K562 (cell line): ENCODE measurements around the gene UGT1A6. TPM values are rescaled to one million over a fixed set of nuclear protein-coding genes. Genes with fewer than 3 reads are reported as not detected.

Experiments used
- ATAC-seq: fragments of 200-7000 bp; cut with Tn5 transposase; 3 replicates; pipeline ENCODE4 v1.9.1; 2020; ENCODE audit warnings: moderate library complexity
- BruUV-seq: library from RNA; stranded (reverse); fragments of 400-500 nt; replicated peaks from 2 replicates; lab custom pipeline; 2021; lab: Mats Ljungman, UMichigan
- CTCF ChIA-PET: fragments of 300-600 bp; formaldehyde crosslinking; extraction: SDS; loops from one replicate; lab custom pipeline; 2021; ENCODE audit warnings: low intra/inter-chr PET ratio; lab: Yijun Ruan, JAX
- POLR2A ChIA-PET: fragments of 300-600, 350-650 bp; sonication (Branson Sonifier 250); formaldehyde crosslinking; extraction: SDS; loops from one replicate; lab custom pipeline; 2021; ENCODE audit warnings: antibody characterized with exemption, inconsistent platforms; lab: Yijun Ruan, JAX
- DNase-seq, 4 experiments: peaks; one replicate each; pipeline versions ENCODE4 v3.0.0 to v3.0.0-alpha.2; 2011 to 2018; ENCODE audit warnings: low spot score in 3 of 4, mixed read lengths in 3 of 4; ENCODE audit errors: extremely low read depth in 1 of 4
- FAIRE-seq: peaks from 2 replicates; lab custom pipeline; 2011; peaks lifted over from hg19 to GRCh38; lab: Jason Lieb, UNC
- H2AFZ ChIP-seq: 2 replicates; pipeline ENCODE4 v1.6.0; 2011; ENCODE audit warnings: low read depth, low read length, control low read depth, inconsistent platforms
- H3K27ac ChIP-seq: fragments of 200-600 bp; 3 replicates; pipeline ENCODE4 v1.8.0; 2011; ENCODE audit warnings: low read depth, mild to moderate bottlenecking, control low read depth, inconsistent platforms, low read length, moderate library complexity, mixed read lengths; ENCODE audit errors: extremely low read depth
- H3K27me3 ChIP-seq, 2 experiments: fragments of 300-600 bp in 1 of 2; 2 replicates in 1 of 2; 3 replicates in 1 of 2; pipeline versions ENCODE4 v1.6.0 to v1.8.0; 2011; ENCODE audit warnings: inconsistent platforms in 2 of 2, low read length in 2 of 2, mild to moderate bottlenecking in 1 of 2, mixed read lengths in 1 of 2, moderate library complexity in 1 of 2; ENCODE audit not compliant: control insufficient read depth in 2 of 2, insufficient read depth in 2 of 2
- H3K36me3 ChIP-seq: fragments of 300-600 bp; 3 replicates; pipeline ENCODE4 v1.8.0; 2011; ENCODE audit warnings: mild to moderate bottlenecking, low read length, inconsistent platforms; ENCODE audit not compliant: control insufficient read depth, insufficient read depth
- H3K4me1 ChIP-seq, 2 experiments: fragments of 200-600 bp in 1 of 2; replicated peaks in 1 of 2; 2 replicates in 1 of 2; 3 replicates in 1 of 2; pipeline versions ENCODE4 v1.5.1 to v1.8.0; 2011; ENCODE audit warnings: inconsistent platforms in 2 of 2, low read length in 2 of 2, mild to moderate bottlenecking in 1 of 2, mixed read lengths in 1 of 2, moderate library complexity in 1 of 2; ENCODE audit not compliant: control insufficient read depth in 2 of 2, insufficient read depth in 2 of 2
- H3K4me2 ChIP-seq: 2 replicates; pipeline ENCODE4 v1.6.1; 2011; ENCODE audit warnings: low read length, control low read depth, inconsistent platforms, mixed read lengths; ENCODE audit not compliant: insufficient read depth
- H3K4me3 ChIP-seq: fragments of 200-600 bp; sonication (generic), shearing (Covaris generic); 2 replicates; pipeline ENCODE4 v1.5.1; 2016; ENCODE audit warnings: control low read depth, inconsistent platforms
- H3K79me2 ChIP-seq: fragments of 200-600 bp; 3 replicates; pipeline ENCODE4 v1.8.0; 2011; ENCODE audit warnings: low read length, inconsistent platforms; ENCODE audit not compliant: control insufficient read depth, insufficient read depth
- H3K9ac ChIP-seq, 2 experiments: 2 replicates each; pipeline versions ENCODE4 v1.6.0 to v1.6.1; 2011; ENCODE audit warnings: low read depth in 2 of 2, low read length in 2 of 2, control low read depth in 1 of 2, inconsistent platforms in 1 of 2, mild to moderate bottlenecking in 1 of 2, mixed read lengths in 1 of 2; ENCODE audit not compliant: insufficient read depth in 1 of 2
- H3K9me1 ChIP-seq: one replicate; pipeline ENCODE4 v1.6.0; 2011; ENCODE audit warnings: inconsistent platforms, mild to moderate bottlenecking, low read length, moderate library complexity; ENCODE audit not compliant: control insufficient read depth, insufficient read depth
- H3K9me3 ChIP-seq: replicated peaks from 2 replicates; pipeline ENCODE4 v1.5.1; 2011; ENCODE audit warnings: low read depth, low read length, inconsistent platforms; ENCODE audit not compliant: control insufficient read depth, insufficient read depth
- H4K20me1 ChIP-seq: replicated peaks from 2 replicates; pipeline ENCODE4 v1.6.1; 2011; ENCODE audit warnings: low read length, inconsistent platforms, mixed read lengths; ENCODE audit not compliant: control insufficient read depth, insufficient read depth
- ARNT ChIP-seq, 2 experiments: fragments of 450-650 bp; IDR thresholded peaks; 2 replicates each; pipeline ENCODE4 v1.6.1; 2016; ENCODE audit warnings: mild to moderate bottlenecking in 1 of 2
- DACH1 ChIP-seq: fragments of 450-650 bp; IDR thresholded peaks from 2 replicates; pipeline ENCODE4 v1.6.1; 2018; ENCODE audit not compliant: partially characterized antibody
- ELF1 ChIP-seq: fragments of 200-800 bp; sonication (Bioruptor generic); IDR thresholded peaks from 2 replicates; pipeline ENCODE4 v1.6.1; 2016; ENCODE audit warnings: missing genetic modification characterization, missing compliant biosample characterization
- MNT ChIP-seq, 2 experiments: fragments of 450-650 bp; conservative IDR thresholded peaks; 2 replicates each; pipeline ENCODE4 v1.6.1; 2017; ENCODE audit warnings: mild to moderate bottlenecking in 2 of 2, moderate library complexity in 2 of 2
- REST ChIP-seq, 2 experiments: fragments of 450-650 bp; formaldehyde crosslinking in 1 of 2; IDR thresholded peaks; 2 replicates each; pipeline versions ENCODE4 v1.4.0 to v1.6.1; 2014 to 2020; ENCODE audit warnings: mild to moderate bottlenecking in 2 of 2, borderline replicate concordance in 1 of 2, low read depth in 1 of 2
- ZNF239 ChIP-seq: fragments of 250-450 bp; sonication (Bioruptor Pico); IDR thresholded peaks from 2 replicates; pipeline ENCODE4 v1.4.0; 2020; ENCODE audit warnings: mild to moderate bottlenecking
- ZNF511 ChIP-seq: sonication (generic); formaldehyde crosslinking; IDR thresholded peaks from 2 replicates; pipeline ENCODE4 v1.8.0; 2022; ENCODE audit warnings: mild to moderate bottlenecking, missing genetic modification reagents
- ZNF584 ChIP-seq: fragments of 200-800 bp; sonication (Bioruptor generic); IDR thresholded peaks from 2 replicates; pipeline ENCODE4 v1.6.1; 2016; ENCODE audit warnings: low read depth, mild to moderate bottlenecking, missing genetic modification characterization, missing compliant biosample characterization
- ZNF586 ChIP-seq: fragments of 450-650 bp; formaldehyde crosslinking; conservative IDR thresholded peaks from 2 replicates; pipeline ENCODE4 v1.4.0; 2020; ENCODE audit warnings: mild to moderate bottlenecking, moderate library complexity
- WGBS: fragments of 100-300 bp; shearing (Covaris generic); methylation state at CpG from one replicate; pipeline ENCODE4 v1.1.6; 2016; ENCODE audit warnings: low coverage, mixed read lengths; ENCODE audit not compliant: insufficient coverage; ENCODE audit errors: missing lambda C conversion rate; 5-methylcytosine and 5-hydroxymethylcytosine counted together
- in situ Hi-C: fragments of 300-500 bp; cut with MboI; formaldehyde crosslinking; loops from 4 replicates; pipeline ENCODE4 v1.15.0; 2018; ENCODE audit warnings: inconsistent platforms, mixed read lengths
- intact Hi-C: fragments of 100-400 bp; cut with micrococcal nuclease; formaldehyde crosslinking; loops from 2 replicates; pipeline ENCODE4 v1.14.2; 2022
- polyA plus RNA-seq, 8 experiments: library from polyadenylated mRNA; depleted of rRNA in 4 of 8; stranded (reverse) in 5 of 8; unstranded in 3 of 8; fragments of >200 nt; fragmentation: Nextera tagmentation in 2 of 8; fragmentation: Illumina TruSeq in 1 of 8; extraction: Ambion mirVana in 2 of 8; extraction: Trizol in 1 of 8; gene quantifications; 2 replicates each; pipeline versions ENCODE4 v1.2.1 to v1.2.3, GENCODE V29; 2011 to 2014; ENCODE audit warnings: inconsistent platforms in 1 of 8, missing spikeins in 1 of 8
- total RNA-seq, 7 experiments: library from RNA; depleted of rRNA in 6 of 7; stranded (reverse); fragments of >200 nt in 6 of 7; fragmentation: Illumina TruSeq in 2 of 7; extraction: Trizol in 2 of 7; gene quantifications; 2 replicates each; pipeline versions ENCODE4 v1.2.1 to v1.2.3, GENCODE V29; 2011 to 2021; ENCODE audit warnings: low replicate concordance in 1 of 7

UGT1A6 gene
- total and polyA plus RNA-seq, 9 of the 15 experiments (the other 6 are each of a cell fraction or from before 2014, with no cell fraction given): not detected

GRCh38 chr2:233691443-233692433 lies 952 bp upstream of the UGT1A6 start:
- in situ Hi-C loops (no loop called here), intact Hi-C loops (no loop called here)
- H2AFZ ChIP-seq: no peak overlapping the region
- ChIA-PET CTCF (no interaction called here), POLR2A (interaction anchor here (0.7 to 1.8 kb wide), 2 partner anchors 12 to 19 kb away, joined by 3 to 5 read pairs; no protein-coding TSS in a partner anchor)
- TF ChIP-seq ARNT (IDR thresholded peaks at IDR 0.05): no peak
- TF ChIP-seq DACH1: no peak
- TF ChIP-seq ZNF511: no peak
- TF ChIP-seq ZNF584 (CRISPR knock-in tag): no peak
- no peak for TF ChIP-seq MNT (conservative IDR thresholded peaks at IDR 0.05)
- no peak for TF ChIP-seq ZNF586 (CRISPR knock-in tag)
- no peak for TF ChIP-seq ZNF239 (CRISPR knock-in tag)
- TF ChIP-seq ELF1 (tag): no peak
- TF ChIP-seq REST (IDR thresholded peaks at IDR 0.05; ENCODE audit: borderline replicate concordance): no peak
- no peak for TF ChIP-seq REST (CRISPR knock-in tag; IDR thresholded peaks at IDR 0.05; ENCODE audit: low read depth)
- peaks cover 0 to 8% of the 10 kb centered on the region in 2 experiments; a peak in 3 of 5 replicates for H3K27me3 ChIP-seq
- BruUV-seq: no TSS peak
- H3K9me1 ChIP-seq: no peaks in the 10 kb centered on the region
- no peaks in the 10 kb centered on the region for H3K9me3 ChIP-seq
- no peaks in the 10 kb centered on the region for H3K4me1 ChIP-seq
- no peak for DNase-seq
- no peak overlapping the region for H3K4me2 ChIP-seq
- H3K79me2 ChIP-seq: no peaks in the 10 kb centered on the region
- no peaks in the 10 kb centered on the region; the same call in 1 of the 2 replicates for H4K20me1 ChIP-seq
- no peak overlapping the region for H3K9ac ChIP-seq
- H3K27ac ChIP-seq: no peak overlapping the region
- H3K36me3 ChIP-seq: no peaks in the 10 kb centered on the region
- H3K4me3 ChIP-seq: no peak overlapping the region
- ATAC-seq: no peak
- FAIRE-seq: no peak
- WGBS: 27% methylated on average over 11 of the region's 11 CpGs
